H1 (cell line): ENCODE measurements around the gene FLNC. TPM values are rescaled to one million over a fixed set of nuclear protein-coding genes. Genes with fewer than 3 reads are reported as not detected.

Experiments
- CTCF ChIA-PET: fragments of 300-600 bp; sonication (Branson Sonifier 250); formaldehyde crosslinking; loops from one replicate; lab custom pipeline; 2021; ENCODE audit not compliant: partially characterized antibody; lab: Charles Lee
- POLR2A ChIA-PET: fragments of 300-600 bp; sonication (Branson Sonifier 250); formaldehyde crosslinking; loops from one replicate; lab custom pipeline; 2021; ENCODE audit warnings: inconsistent platforms; ENCODE audit not compliant: partially characterized antibody; lab: Charles Lee
- DNase-seq, 2 experiments: peaks; one replicate each; pipeline versions ENCODE4 v3.0.0 to v3.0.0-alpha.2; 2010 to 2022; ENCODE audit warnings: low spot score in 2 of 2, low read depth in 1 of 2, mixed read lengths in 1 of 2
- FAIRE-seq: peaks from 2 replicates; lab custom pipeline; 2011; peaks lifted over from hg19 to GRCh38; lab: Jason Lieb, UNC
- H2AFZ ChIP-seq: 2 replicates; pipeline ENCODE4 v1.8.1; 2012; ENCODE audit warnings: low read length, inconsistent platforms
- H2AK5ac ChIP-seq: 2 replicates; pipeline ENCODE4 v1.6.1; 2013; ENCODE audit warnings: low read depth, low read length
- H2BK120ac ChIP-seq: replicated peaks from 2 replicates; pipeline ENCODE3; 2013; ENCODE audit warnings: low read depth, low read length, inconsistent platforms
- H2BK12ac ChIP-seq: 2 replicates; pipeline ENCODE4 v1.6.1; 2013; ENCODE audit warnings: low read depth, low read length
- H2BK15ac ChIP-seq: 2 replicates; pipeline ENCODE4 v1.6.1; 2013; ENCODE audit warnings: low read length
- H2BK20ac ChIP-seq: 2 replicates; pipeline ENCODE4 v1.6.1; 2013; ENCODE audit warnings: low read length
- H2BK5ac ChIP-seq: 2 replicates; pipeline ENCODE4 v1.6.1; 2013; ENCODE audit warnings: low read depth, low read length
- H3K14ac ChIP-seq: 2 replicates; pipeline ENCODE4 v1.6.1; 2013; ENCODE audit warnings: inconsistent platforms; ENCODE audit not compliant: insufficient read length
- H3K18ac ChIP-seq: 2 replicates; pipeline ENCODE4 v1.6.1; 2013; ENCODE audit warnings: low read length; ENCODE audit errors: extremely low read depth
- H3K23ac ChIP-seq: 2 replicates; pipeline ENCODE4 v1.6.1; 2013; ENCODE audit warnings: inconsistent platforms; ENCODE audit not compliant: insufficient read length
- H3K23me2 ChIP-seq: 2 replicates; pipeline ENCODE4 v1.6.1; 2013; ENCODE audit warnings: low read depth, low read length
- H3K27ac ChIP-seq: 2 replicates; pipeline ENCODE4 v1.6.1; 2011; ENCODE audit warnings: low read depth, low read length, inconsistent platforms
- H3K27me3 ChIP-seq, 4 experiments: replicated peaks in 1 of 4; 1 replicate in 1 of 4; 2 replicates in 3 of 4; pipeline versions ENCODE4 v1.6.1 to v1.8.1; 2011 to 2013; ENCODE audit warnings: low read length in 3 of 4, mild to moderate bottlenecking in 3 of 4, inconsistent platforms in 2 of 4, mixed read lengths in 2 of 4, moderate library complexity in 1 of 4; ENCODE audit not compliant: control insufficient read depth in 3 of 4, insufficient read depth in 3 of 4; ENCODE audit errors: extremely low read depth in 1 of 4
- H3K36me3 ChIP-seq, 4 experiments: 2 replicates each; pipeline versions ENCODE4 v1.6.1 to v1.8.1; 2011 to 2013; ENCODE audit warnings: mild to moderate bottlenecking in 4 of 4, low read length in 3 of 4, moderate library complexity in 2 of 4, control low read depth in 1 of 4, inconsistent platforms in 1 of 4; ENCODE audit not compliant: insufficient read depth in 4 of 4, control insufficient read depth in 2 of 4
- H3K4ac ChIP-seq: replicated peaks from 2 replicates; pipeline ENCODE3; 2013; ENCODE audit warnings: low read length, low read depth, mixed read lengths, inconsistent platforms; ENCODE audit not compliant: insufficient read length
- H3K4me1 ChIP-seq, 4 experiments: replicated peaks in 1 of 4; 1 replicate in 1 of 4; 2 replicates in 3 of 4; pipeline versions ENCODE4 v1.6.1 to v1.8.1; 2011 to 2013; ENCODE audit warnings: low read length in 3 of 4, inconsistent platforms in 2 of 4, mixed read lengths in 1 of 4; ENCODE audit not compliant: insufficient read depth in 4 of 4, control insufficient read depth in 3 of 4
- H3K4me2 ChIP-seq, 2 experiments: 2 replicates each; pipeline versions ENCODE4 v1.6.1 to v1.8.1; 2011 to 2013; ENCODE audit warnings: low read depth in 2 of 2, low read length in 2 of 2, control low read depth in 1 of 2, inconsistent platforms in 1 of 2, mild to moderate bottlenecking in 1 of 2; ENCODE audit not compliant: insufficient read depth in 1 of 2
- H3K4me3 ChIP-seq, 4 experiments: fragments of 200-600, 300-600 bp in 1 of 4; sonication (generic), shearing (Covaris generic), sonication (Bioruptor Twin) in 1 of 4; 2 replicates each; pipeline versions ENCODE4 v1.5.1 to v1.8.1; 2011 to 2016; ENCODE audit warnings: low read length in 4 of 4, low read depth in 3 of 4, control low read depth in 2 of 4, inconsistent platforms in 2 of 4, mild to moderate bottlenecking in 2 of 4, mixed read lengths in 1 of 4, moderate library complexity in 1 of 4; ENCODE audit not compliant: insufficient read depth in 2 of 4; ENCODE audit errors: extremely low read depth in 1 of 4
- H3K56ac ChIP-seq: replicated peaks from 2 replicates; pipeline ENCODE3; 2013; ENCODE audit warnings: low read depth, mild to moderate bottlenecking, mixed read lengths, low read length, inconsistent platforms; ENCODE audit not compliant: insufficient read length
- H3K79me1 ChIP-seq: 2 replicates; pipeline ENCODE4 v1.6.1; 2013; ENCODE audit warnings: low read depth, low read length, control low read depth
- H3K79me2 ChIP-seq, 2 experiments: 2 replicates each; pipeline versions ENCODE4 v1.6.1 to v1.8.1; 2012 to 2013; ENCODE audit warnings: low read length in 2 of 2, mild to moderate bottlenecking in 2 of 2, inconsistent platforms in 1 of 2; ENCODE audit not compliant: insufficient read depth in 2 of 2, control insufficient read depth in 1 of 2
- H3K9ac ChIP-seq, 4 experiments: replicated peaks in 1 of 4; 1 replicate in 1 of 4; 2 replicates in 3 of 4; pipeline versions ENCODE4 v1.6.1 to v1.8.1; 2011 to 2013; ENCODE audit warnings: low read depth in 3 of 4, low read length in 3 of 4, control low read depth in 2 of 4, mild to moderate bottlenecking in 2 of 4, moderate library complexity in 2 of 4, inconsistent platforms in 1 of 4; ENCODE audit errors: extremely low read depth in 1 of 4
- H3K9me3 ChIP-seq, 2 experiments: 2 replicates each; pipeline versions ENCODE4 v1.6.1 to v1.8.1; 2012 to 2013; ENCODE audit warnings: mild to moderate bottlenecking in 2 of 2, moderate library complexity in 2 of 2, control low read depth in 1 of 2, inconsistent platforms in 1 of 2, low read depth in 1 of 2, low read length in 1 of 2, mixed read lengths in 1 of 2; ENCODE audit not compliant: insufficient read depth in 2 of 2
- H4K20me1 ChIP-seq, 2 experiments: replicated peaks in 1 of 2; 2 replicates each; pipeline versions ENCODE3 to v1.8.1; 2011 to 2013; ENCODE audit warnings: inconsistent platforms in 2 of 2, low read length in 2 of 2, mild to moderate bottlenecking in 1 of 2; ENCODE audit not compliant: insufficient read depth in 2 of 2, control insufficient read depth in 1 of 2
- H4K5ac ChIP-seq: 2 replicates; pipeline ENCODE4 v1.6.1; 2013; ENCODE audit warnings: low read length, low read depth, mixed read lengths, inconsistent platforms; ENCODE audit not compliant: insufficient read length
- H4K8ac ChIP-seq: 2 replicates; pipeline ENCODE4 v1.8.0; 2013; ENCODE audit warnings: mild to moderate bottlenecking, moderate library complexity, low read length, inconsistent platforms; ENCODE audit not compliant: insufficient read depth; ENCODE audit errors: extremely low read depth
- H4K91ac ChIP-seq: replicated peaks from 2 replicates; pipeline ENCODE3; 2013; ENCODE audit warnings: low read length, mixed read lengths, inconsistent platforms; ENCODE audit not compliant: insufficient read length
- HDAC6 ChIP-seq: IDR thresholded peaks from one replicate; pipeline ENCODE4 v1.7.1; 2012; ENCODE audit warnings: low read depth, mild to moderate bottlenecking, inconsistent platforms, low read length, moderate library complexity
- RAD21 ChIP-seq, 2 experiments: IDR thresholded peaks in 1 of 2; conservative IDR thresholded peaks in 1 of 2; 2 replicates each; pipeline ENCODE4 v1.6.1; 2011; ENCODE audit warnings: low read depth in 2 of 2, low read length in 2 of 2, improper control_type of control experiment in 1 of 2, inconsistent platforms in 1 of 2, mild to moderate bottlenecking in 1 of 2, moderate library complexity in 1 of 2
- WGBS, 2 experiments: shearing (Covaris generic) in 1 of 2; methylation state at CpG; one replicate each; pipeline versions ENCODE4 v1.1.6 to v1.1.7; 2013 to 2015; ENCODE audit warnings: low lambda C conversion rate in 2 of 2, mixed read lengths in 2 of 2, inconsistent platforms in 1 of 2, low coverage in 1 of 2, missing lambda C conversion rate in 1 of 2; ENCODE audit not compliant: insufficient replicate concordance in 2 of 2, insufficient coverage in 1 of 2, insufficient read length in 1 of 2; ENCODE audit errors: extremely low coverage in 1 of 2, missing lambda C conversion rate in 1 of 2; 5-methylcytosine and 5-hydroxymethylcytosine counted together
- polyA plus RNA-seq, 7 experiments: library from polyadenylated mRNA; depleted of rRNA in 3 of 7; stranded (reverse) in 5 of 7; unstranded in 2 of 7; fragments of >200 nt in 5 of 7; fragments of 200-250 nt in 2 of 7; gene quantifications; 1 replicate in 5 of 7; 2 replicates in 1 of 7; 4 replicates in 1 of 7; pipeline versions ENCODE4 v1.2.1 to v1.2.3, GENCODE V29; 2011 to 2013; ENCODE audit warnings: missing spikeins in 2 of 7, mixed read lengths in 2 of 7
- total RNA-seq: library from RNA; stranded (reverse); fragmentation: NEBNext Ultra II Directional; extraction: Animal tissue kit (Norgen Biotek cat#: 25700); gene quantifications from 2 replicates; pipeline ENCODE4 v1.2.1, GENCODE V29; 2021
- TF ChIP-seq, protein P1 (sequence below), 3 experiments: IDR thresholded peaks; 1 replicate in 2 of 3; 2 replicates in 1 of 3; pipeline versions ENCODE4 v1.5.1 to v1.6.1; 2011; ENCODE audit warnings: low read length in 3 of 3, mild to moderate bottlenecking in 3 of 3, inconsistent platforms in 2 of 3, low read depth in 1 of 3, moderate library complexity in 1 of 3; ENCODE audit not compliant: insufficient read depth in 1 of 3; ENCODE audit errors: control extremely low read depth in 1 of 3

The FLNC gene
- total and polyA plus RNA-seq, 2 of the 8 experiments (the other 6 are each of a cell fraction or from before 2014, with no cell fraction given) = 1.9 to 10.7 TPM

DNA sequence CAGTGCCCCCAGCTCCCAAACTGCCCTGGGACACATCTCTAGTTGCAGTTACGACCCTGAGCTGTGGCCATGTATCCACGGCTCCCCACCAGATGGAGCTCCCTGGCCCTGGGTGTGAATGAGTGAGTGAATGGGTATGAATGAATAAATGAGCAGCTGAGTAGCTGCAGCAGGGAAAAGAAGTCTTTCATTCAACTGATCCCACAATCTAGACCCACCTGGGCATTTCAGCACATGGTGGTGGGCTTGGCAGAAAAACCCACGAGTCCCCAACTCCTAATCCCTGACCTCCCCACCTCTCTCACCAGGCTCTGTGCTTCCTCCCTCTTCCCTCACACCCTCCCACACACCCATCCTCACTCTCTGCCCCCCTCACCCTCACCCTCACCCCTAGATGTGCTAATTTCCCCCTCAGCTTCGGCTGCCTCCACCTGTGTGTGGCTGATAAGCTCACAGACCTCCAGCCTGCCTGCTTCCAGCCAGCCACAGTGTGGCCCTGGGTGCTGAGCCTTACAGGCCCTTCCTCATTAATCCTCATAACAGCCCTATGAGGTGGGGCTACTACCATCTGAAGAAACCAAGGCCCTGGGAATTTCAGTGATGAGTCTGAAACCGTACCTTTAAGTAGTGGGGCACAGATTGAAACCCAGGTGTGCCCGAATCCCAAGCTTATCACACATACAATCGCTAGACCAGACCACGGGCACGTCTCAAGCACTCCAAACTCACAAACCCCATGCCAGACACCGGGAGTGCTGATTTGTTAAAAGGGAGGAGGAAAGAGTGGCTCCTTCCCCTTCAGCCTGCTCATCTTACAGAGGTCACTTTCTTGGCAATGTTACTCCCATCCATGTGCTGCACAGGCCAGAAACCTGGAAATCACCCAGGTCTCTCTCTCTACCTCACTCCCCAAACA is 30.2 kb downstream of the FLNC start:
- H2BK15ac ChIP-seq = 0 out of 2 replicates have a peak overlapping the region, but pooled peaks have one; percentile 46

More for the DNA sequence above, 30.2 kb downstream of the FLNC start:
- H3K79me2 ChIP-seq = no peaks in the 10 kb centered on the region
- no peak overlapping the region; the same call in 1 of the 2 replicates for H3K27ac ChIP-seq
- no peak overlapping the region for H3K23ac ChIP-seq
- H4K91ac ChIP-seq = peak overlapping the region; percentile 38
- no peak overlapping the region for H2AFZ ChIP-seq
- H2AK5ac ChIP-seq = no peak overlapping the region
- FAIRE-seq = no peak
- CTCF ChIA-PET = interaction anchor here (0.5 to 10.2 kb wide), 16 partner anchors 8 to 117 kb away, joined by 3 to 189 read pairs (median 4); no protein-coding TSS in a partner anchor
- H3K18ac ChIP-seq = peak overlapping the region; percentile 32; the same call in 1 of the 2 replicates
- peak overlapping the region; percentile 10 for H4K5ac ChIP-seq
- no peak overlapping the region for H2BK120ac ChIP-seq
- peaks cover 7% of the 10 kb centered on the region for H3K23me2 ChIP-seq
- H3K4me3 ChIP-seq = no peak overlapping the region
- no peak for DNase-seq
- H2BK12ac ChIP-seq = peak overlapping the region; percentile 50; the same call in 1 of the 2 replicates
- no peaks in the 10 kb centered on the region for H3K79me1 ChIP-seq
- H3K36me3 ChIP-seq = no peaks in the 10 kb centered on the region
- 76% methylated on average over 10 of the region's 10 CpGs; no CpG with 5 or more reads in 1 of the 2 experiments for WGBS, 2 experiments
- H3K4ac ChIP-seq = no peak overlapping the region
- H2BK20ac ChIP-seq = peak overlapping the region; percentile 61; the same call in 1 of the 2 replicates
- H3K9me3 ChIP-seq = no peaks in the 10 kb centered on the region
- POLR2A ChIA-PET = interaction anchor here (0.6 to 1.6 kb wide), 10 partner anchors 7 to 122 kb away, joined by 3 to 5 read pairs (median 3); partner anchors contain the start of gene KCP
- H2BK5ac ChIP-seq = 0 out of 2 replicates have a peak overlapping the region, but pooled peaks have one; percentile 15
- no peak overlapping the region; a peak in 1 of 4 replicates for H3K4me2 ChIP-seq
- no peak overlapping the region for H3K9ac ChIP-seq
- H3K27me3 ChIP-seq = no peaks in the 10 kb centered on the region
- TF ChIP-seq RAD21 (IDR thresholded peaks at IDR 0.05 in 1 of 2, conservative IDR thresholded peaks at IDR 0.05 in 1 of 2; ENCODE audit: low read depth in 2 of 2, low read length in 2 of 2) (peak; percentile 33 to 45; a peak in 3 of 4 replicates), HDAC6 (no peak)
- TF ChIP-seq, protein P1, sequence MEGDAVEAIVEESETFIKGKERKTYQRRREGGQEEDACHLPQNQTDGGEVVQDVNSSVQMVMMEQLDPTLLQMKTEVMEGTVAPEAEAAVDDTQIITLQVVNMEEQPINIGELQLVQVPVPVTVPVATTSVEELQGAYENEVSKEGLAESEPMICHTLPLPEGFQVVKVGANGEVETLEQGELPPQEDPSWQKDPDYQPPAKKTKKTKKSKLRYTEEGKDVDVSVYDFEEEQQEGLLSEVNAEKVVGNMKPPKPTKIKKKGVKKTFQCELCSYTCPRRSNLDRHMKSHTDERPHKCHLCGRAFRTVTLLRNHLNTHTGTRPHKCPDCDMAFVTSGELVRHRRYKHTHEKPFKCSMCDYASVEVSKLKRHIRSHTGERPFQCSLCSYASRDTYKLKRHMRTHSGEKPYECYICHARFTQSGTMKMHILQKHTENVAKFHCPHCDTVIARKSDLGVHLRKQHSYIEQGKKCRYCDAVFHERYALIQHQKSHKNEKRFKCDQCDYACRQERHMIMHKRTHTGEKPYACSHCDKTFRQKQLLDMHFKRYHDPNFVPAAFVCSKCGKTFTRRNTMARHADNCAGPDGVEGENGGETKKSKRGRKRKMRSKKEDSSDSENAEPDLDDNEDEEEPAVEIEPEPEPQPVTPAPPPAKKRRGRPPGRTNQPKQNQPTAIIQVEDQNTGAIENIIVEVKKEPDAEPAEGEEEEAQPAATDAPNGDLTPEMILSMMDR (IDR thresholded peaks at IDR 0.05; ENCODE audit: control extremely low read depth in 1 of 3, insufficient read depth in 1 of 3, low read depth in 1 of 3, low read length in 3 of 3) = peak in 2 of 3 experiments; percentile 46 to 49; a peak in 3 of 4 replicates
- H4K8ac ChIP-seq = no peak overlapping the region; the same call in 1 of the 2 replicates
- H3K56ac ChIP-seq = no peak overlapping the region
- H4K20me1 ChIP-seq = peaks cover 0 to 5% of the 10 kb centered on the region in 2 experiments
- H3K14ac ChIP-seq = no peak overlapping the region
- peaks cover 0 to 12% (median 5%) of the 10 kb centered on the region in 4 experiments; a peak in 5 of 7 replicates for H3K4me1 ChIP-seq
